Neuronal stem cell (in vitro differentiated cells): ENCODE data around the gene NPC2.
A peak's percentile ranks its signal among the peaks of the same experiment; 100 is the strongest.

Experiments used
- DNase-seq: peaks from one replicate; pipeline ENCODE4 v3.0.0-alpha.2; 2013; ENCODE audit warnings: low spot score
- H2AFZ ChIP-seq: one replicate; pipeline ENCODE4 v1.6.1; 2013; ENCODE audit warnings: mild to moderate bottlenecking, low read length, inconsistent platforms
- H2AK5ac ChIP-seq: 2 replicates; pipeline ENCODE4 v1.6.1; 2013; ENCODE audit warnings: low read depth, mild to moderate bottlenecking, inconsistent platforms, low read length, moderate library complexity, mixed read lengths
- H2BK120ac ChIP-seq: 2 replicates; pipeline ENCODE4 v1.6.1; 2013; ENCODE audit warnings: low read depth, mild to moderate bottlenecking, inconsistent platforms, low read length, moderate library complexity, mixed read lengths
- H2BK12ac ChIP-seq: one replicate; pipeline ENCODE4 v1.6.1; 2013; ENCODE audit warnings: low read length, inconsistent platforms
- H2BK15ac ChIP-seq: 2 replicates; pipeline ENCODE4 v1.6.1; 2013; ENCODE audit warnings: mild to moderate bottlenecking, low read length, inconsistent platforms, mixed read lengths
- H2BK5ac ChIP-seq: one replicate; pipeline ENCODE4 v1.6.1; 2013; ENCODE audit warnings: inconsistent platforms, mild to moderate bottlenecking, low read length, moderate library complexity
- H3K14ac ChIP-seq: one replicate; pipeline ENCODE4 v1.6.1; 2013; ENCODE audit warnings: low read length, inconsistent platforms
- H3K18ac ChIP-seq: 2 replicates; pipeline ENCODE4 v1.6.1; 2013; ENCODE audit warnings: low read length, inconsistent platforms
- H3K23ac ChIP-seq: 2 replicates; pipeline ENCODE4 v1.6.1; 2013; ENCODE audit warnings: low read depth, mild to moderate bottlenecking, mixed read lengths, low read length, inconsistent platforms; ENCODE audit not compliant: poor library complexity
- H3K27ac ChIP-seq: replicated peaks from 3 replicates; pipeline ENCODE4 v1.5.1; 2013; ENCODE audit warnings: low read length, inconsistent platforms
- H3K27me3 ChIP-seq, 3 experiments: 2 replicates each; pipeline ENCODE4 v1.6.1; 2013; ENCODE audit warnings: low read length in 3 of 3, mild to moderate bottlenecking in 2 of 3, inconsistent platforms in 1 of 3, low read depth in 1 of 3, mixed read lengths in 1 of 3, moderate library complexity in 1 of 3; ENCODE audit not compliant: control insufficient read depth in 3 of 3, insufficient read depth in 3 of 3
- H3K36me3 ChIP-seq, 2 donors: replicated peaks in 1 of 2; 2 replicates each; pipeline ENCODE4 v1.6.1; 2013; ENCODE audit warnings: low read length in 2 of 2; ENCODE audit not compliant: control insufficient read depth in 2 of 2, insufficient read depth in 2 of 2
- H3K4ac ChIP-seq: 2 replicates; pipeline ENCODE4 v1.6.1; 2013; ENCODE audit warnings: inconsistent platforms, mild to moderate bottlenecking, low read length, moderate library complexity
- H3K4me1 ChIP-seq, 2 donors: 1 replicate in 1 of 2; 2 replicates in 1 of 2; pipeline ENCODE4 v1.6.1; 2013; ENCODE audit warnings: low read length in 2 of 2, low read depth in 1 of 2; ENCODE audit not compliant: control insufficient read depth in 2 of 2, insufficient read depth in 1 of 2
- H3K4me2 ChIP-seq: one replicate; pipeline ENCODE4 v1.6.1; 2013; ENCODE audit warnings: mild to moderate bottlenecking, low read length, inconsistent platforms; ENCODE audit not compliant: insufficient read depth, poor library complexity, severe bottlenecking
- H3K4me3 ChIP-seq, 2 donors: 2 replicates each; pipeline ENCODE4 v1.5.1; 2013; ENCODE audit warnings: low read length in 2 of 2, mild to moderate bottlenecking in 2 of 2, inconsistent platforms in 1 of 2, moderate library complexity in 1 of 2
- H3K79me1 ChIP-seq: one replicate; pipeline ENCODE4 v1.6.1; 2013; ENCODE audit warnings: low read depth, mild to moderate bottlenecking, inconsistent platforms, low read length, moderate library complexity
- H3K9ac ChIP-seq: one replicate; pipeline ENCODE4 v1.6.1; 2013; ENCODE audit warnings: mild to moderate bottlenecking, low read depth, low read length, inconsistent platforms; ENCODE audit not compliant: poor library complexity
- H3K9me3 ChIP-seq, 2 donors: replicated peaks in 1 of 2; 2 replicates each; pipeline versions ENCODE3 to v1.6.1; 2013; ENCODE audit warnings: low read length in 2 of 2, mild to moderate bottlenecking in 2 of 2, inconsistent platforms in 1 of 2, low read depth in 1 of 2, mixed read lengths in 1 of 2, moderate library complexity in 1 of 2; ENCODE audit not compliant: control insufficient read depth in 2 of 2, insufficient read depth in 1 of 2
- H4K8ac ChIP-seq: one replicate; pipeline ENCODE4 v1.6.1; 2013; ENCODE audit warnings: low read depth, mild to moderate bottlenecking, inconsistent platforms, low read length, moderate library complexity
- H4K91ac ChIP-seq: one replicate; pipeline ENCODE4 v1.6.1; 2013; ENCODE audit warnings: low read length, low read depth, mild to moderate bottlenecking, inconsistent platforms; ENCODE audit not compliant: poor library complexity
- WGBS, 2 donors: extraction: QIAGEN DNeasy Blood & Tissue Kit; methylation state at CpG; one replicate each; pipeline ENCODE4 v1.1.7; 2013; ENCODE audit warnings: missing lambda C conversion rate in 2 of 2, mixed read lengths in 1 of 2; ENCODE audit not compliant: insufficient read length in 2 of 2, insufficient replicate concordance in 1 of 2; ENCODE audit errors: extremely low coverage in 2 of 2; 5-methylcytosine and 5-hydroxymethylcytosine counted together

The NPC2 gene

GRCh38 chr14:74504874-74505720, 12.0 kb upstream of the NPC2 start:
- H3K27me3 ChIP-seq, result no peaks in the 10 kb centered on the region
- H3K4ac ChIP-seq, result no peak overlapping the region
- H3K14ac ChIP-seq, result no peak overlapping the region
- H3K9ac ChIP-seq, result no peak overlapping the region
- no peak overlapping the region for H2BK12ac ChIP-seq
- no peak overlapping the region for H3K27ac ChIP-seq
- no peaks in the 10 kb centered on the region for H3K79me1 ChIP-seq
- no peak overlapping the region for H3K4me2 ChIP-seq
- peak overlapping the region; percentile 20 for H2AK5ac ChIP-seq
- no peaks in the 10 kb centered on the region for H3K9me3 ChIP-seq
- no peak overlapping the region for H3K23ac ChIP-seq
- no peak overlapping the region for H3K4me3 ChIP-seq
- no peak for DNase-seq
- H2BK5ac ChIP-seq, result no peak overlapping the region
- H4K8ac ChIP-seq, result no peak overlapping the region
- H3K36me3 ChIP-seq, result no peaks in the 10 kb centered on the region
- no CpG with 5 or more reads among the region's 20 CpGs for WGBS, 2 donors
- H3K4me1 ChIP-seq, result peaks cover 17 to 31% of the 10 kb centered on the region in 2 donors
- peak overlapping the region; percentile 66 for H3K18ac ChIP-seq
- H2AFZ ChIP-seq, result no peak overlapping the region
- H2BK15ac ChIP-seq, result no peak overlapping the region
- H4K91ac ChIP-seq, result no peak overlapping the region
- H2BK120ac ChIP-seq, result no peak overlapping the region

GRCh38 chr14:74504412-74504811, 11.3 kb upstream of the NPC2 start:
- Histone ChIP-seq H2BK120ac (no peak overlapping the region), H3K4ac (no peak overlapping the region), H3K79me1 (no peaks in the 10 kb centered on the region), H2BK12ac (no peak overlapping the region), H4K91ac (no peak overlapping the region), H2BK5ac (no peak overlapping the region), H3K4me2 (no peak overlapping the region), H3K4me3 (no peak overlapping the region), H3K9ac (peak overlapping the region; percentile 71), H4K8ac (no peak overlapping the region), H3K9me3 (no peaks in the 10 kb centered on the region), H3K4me1 (peaks cover 12 to 25% of the 10 kb centered on the region in 2 donors), H2AFZ (no peak overlapping the region), H3K27ac (no peak overlapping the region), H2AK5ac (no peak overlapping the region), H3K18ac (no peak overlapping the region), H2BK15ac (no peak overlapping the region), H3K14ac (no peak overlapping the region), H3K27me3 (no peaks in the 10 kb centered on the region), H3K36me3 (no peaks in the 10 kb centered on the region), H3K23ac (no peak overlapping the region)
- WGBS, 2 donors, result no CpG with 5 or more reads among the region's 4 CpGs
- no peak for DNase-seq

- H3K14ac ChIP-seq, result no peak overlapping the region
- H3K4me1 ChIP-seq, result peaks cover 12 to 22% of the 10 kb centered on the region in 2 donors
- no peak overlapping the region for H2BK5ac ChIP-seq
- no peak overlapping the region for H3K18ac ChIP-seq
- H2BK15ac ChIP-seq, result no peak overlapping the region
- H3K4me2 ChIP-seq, result no peak overlapping the region
- no peak overlapping the region for H4K8ac ChIP-seq
- H3K9ac ChIP-seq, result no peak overlapping the region
- H3K23ac ChIP-seq, result no peak overlapping the region
- no peak for DNase-seq
- H3K36me3 ChIP-seq, result no peaks in the 10 kb centered on the region
- H3K4me3 ChIP-seq, result no peak overlapping the region
- H3K79me1 ChIP-seq, result no peaks in the 10 kb centered on the region
- H2BK120ac ChIP-seq, result no peak overlapping the region
- H2BK12ac ChIP-seq, result no peak overlapping the region
- H4K91ac ChIP-seq, result no peak overlapping the region
- WGBS, 2 donors, result no CpG with 5 or more reads among the region's 12 CpGs
- no peak overlapping the region for H2AK5ac ChIP-seq
- no peak overlapping the region for H3K27ac ChIP-seq
- no peak overlapping the region for H3K4ac ChIP-seq
- no peak overlapping the region for H2AFZ ChIP-seq
- no peaks in the 10 kb centered on the region for H3K27me3 ChIP-seq
- no peaks in the 10 kb centered on the region for H3K9me3 ChIP-seq
Observed at GRCh38 chr14:74503938-74504335, 10.8 kb upstream of the NPC2 start.

GRCh38 chr14:74503291-74503937, 10.3 kb upstream of the NPC2 start:
- Histone ChIP-seq H4K91ac (peak overlapping the region; percentile 34), H3K9me3 (no peaks in the 10 kb centered on the region), H3K36me3 (no peaks in the 10 kb centered on the region), H2BK5ac (no peak overlapping the region), H3K4me2 (no peak overlapping the region), H3K27me3 (no peaks in the 10 kb centered on the region), H3K79me1 (no peaks in the 10 kb centered on the region), H2BK15ac (no peak overlapping the region), H2AFZ (no peak overlapping the region), H3K27ac (no peak overlapping the region), H3K14ac (peak overlapping the region; percentile 23), H3K18ac (no peak overlapping the region), H2BK120ac (no peak overlapping the region), H3K4me3 (no peak overlapping the region), H3K23ac (peak overlapping the region; percentile 3), H3K9ac (peak overlapping the region; percentile 60), H3K4ac (no peak overlapping the region), H3K4me1 (peaks cover 12 to 17% of the 10 kb centered on the region in 2 donors), H2BK12ac (peak overlapping the region; percentile 36), H2AK5ac (peak overlapping the region; percentile 88), H4K8ac (no peak overlapping the region)
- no peak for DNase-seq
- WGBS, 2 donors, result no CpG with 5 or more reads among the region's 14 CpGs
